Measurements from ENCODE around the gene INVS.
"Not testable (repeated sequence)": the region's sequence is repeated elsewhere in the genome, so short reads cannot be mapped to it uniquely, and the experiment has no call there.

INVS gene

DNA sequence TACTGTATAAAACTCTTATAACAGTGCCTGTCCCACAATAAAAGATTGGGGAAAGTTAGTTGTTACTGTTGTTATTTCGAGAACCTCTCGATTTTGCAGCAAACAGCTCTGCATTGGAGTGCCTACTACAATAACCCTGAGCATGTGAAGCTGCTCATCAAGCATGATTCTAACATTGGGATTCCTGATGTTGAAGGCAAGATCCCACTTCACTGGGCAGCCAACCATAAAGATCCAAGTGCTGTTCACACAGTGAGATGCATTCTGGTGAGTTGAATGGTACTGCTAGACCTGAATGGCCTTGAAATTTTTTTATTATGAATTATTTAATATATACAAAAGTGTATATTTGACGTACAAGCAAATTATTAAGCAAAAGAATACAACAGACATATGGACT lies 130.5 kb downstream of the INVS start:
- Histone ChIP-seq H3K27ac (ENCODE audit: insufficient read depth in 1 of 2, low read depth in 1 of 2, low read length in 2 of 2, poor library complexity in 1 of 2, severe bottlenecking in 2 of 2) (no peak overlapping the region), H3K27me3 (replicated peaks in 2 of 5; ENCODE audit: control insufficient read depth in 4 of 5, insufficient read depth in 5 of 5, low read length in 4 of 5) (no peaks in the 10 kb centered on the region), H3K36me3 (ENCODE audit: control insufficient read depth in 4 of 4, insufficient read depth in 4 of 4, low read length in 3 of 4) (peaks cover 0 to 25% (median 12%) of the 10 kb centered on the region in 4 experiments), H3K4me3 (ENCODE audit: control insufficient read depth in 1 of 7, extremely low read depth in 1 of 7, insufficient read depth in 4 of 7, low read depth in 2 of 7, low read length in 6 of 7) (no peak overlapping the region), H3K9me3 (ENCODE audit: control extremely low read depth in 1 of 5, control insufficient read depth in 4 of 5, insufficient read depth in 2 of 5, low read depth in 1 of 5, low read length in 4 of 5) (peaks cover 0 to 5% (median 0%) of the 10 kb centered on the region in 5 experiments), H3K4me1 (ENCODE audit: control extremely low read depth in 1 of 4, control insufficient read depth in 4 of 4, insufficient read depth in 4 of 4, low read length in 3 of 4) (no peaks in the 10 kb centered on the region)
- no peak for DNase-seq
- POLR2A ChIA-PET = no interaction called here
- CTCF ChIA-PET = interaction anchor here (0.7 kb wide), 1 partner anchor 16 kb away, joined by 3 read pairs; no protein-coding TSS in a partner anchor
- WGBS (ENCODE audit: insufficient coverage) = no CpG with 5 or more reads among the region's 3 CpGs

GRCh38 chr9:100236986-100237385 lies 137.9 kb downstream of the INVS start:
- H3K4me1 ChIP-seq (ENCODE audit: control extremely low read depth in 1 of 4, control insufficient read depth in 4 of 4, insufficient read depth in 4 of 4, low read length in 3 of 4); H3K4me3 ChIP-seq (ENCODE audit: control insufficient read depth in 1 of 7, extremely low read depth in 1 of 7, insufficient read depth in 4 of 7, low read depth in 2 of 7, low read length in 6 of 7); H3K27ac ChIP-seq (ENCODE audit: insufficient read depth in 1 of 2, low read depth in 1 of 2, low read length in 2 of 2, poor library complexity in 1 of 2, severe bottlenecking in 2 of 2); H3K27me3 ChIP-seq (replicated peaks in 2 of 5; ENCODE audit: control insufficient read depth in 4 of 5, insufficient read depth in 5 of 5, low read length in 4 of 5); DNase-seq; POLR2A ChIA-PET: not testable (repeated sequence)
- H3K9me3 ChIP-seq (ENCODE audit: control extremely low read depth in 1 of 5, control insufficient read depth in 4 of 5, insufficient read depth in 2 of 5, low read depth in 1 of 5, low read length in 4 of 5) = peaks cover 0 to 21% (median 7%) of the 10 kb centered on the region in 5 experiments
- CTCF ChIA-PET = interaction anchor here (1.0 to 1.3 kb wide), 2 partner anchors 13 to 18 kb away, joined by 3 to 4 read pairs; no protein-coding TSS in a partner anchor
- H3K36me3 ChIP-seq (ENCODE audit: control insufficient read depth in 4 of 4, insufficient read depth in 4 of 4, low read length in 3 of 4) = peaks cover 7 to 18% (median 12%) of the 10 kb centered on the region in 4 experiments
- WGBS (ENCODE audit: insufficient coverage) = 97% methylated on average over 7 of the region's 7 CpGs

DNA sequence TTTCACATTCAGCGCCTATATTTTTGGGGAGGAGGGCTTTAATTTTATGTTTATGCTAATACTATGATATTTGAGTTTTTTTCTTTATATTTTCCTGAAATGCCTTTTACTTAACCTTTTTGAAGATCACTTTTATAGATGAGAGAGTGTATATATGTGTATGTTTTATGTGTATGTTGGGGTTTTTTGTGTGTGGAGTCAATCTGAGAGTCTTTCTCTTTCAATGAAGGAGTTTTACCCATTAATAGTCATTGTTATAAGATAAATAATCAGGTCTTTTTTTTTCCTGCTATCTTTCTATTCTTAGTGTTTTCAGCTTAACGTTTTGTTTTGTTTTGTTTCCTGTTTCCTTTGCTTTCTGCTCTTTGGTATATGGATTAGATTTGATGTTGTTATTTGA lies 141.5 kb downstream of the INVS start:
- ChIA-PET CTCF (no interaction called here), POLR2A (no interaction called here)
- no peak for DNase-seq
- Histone ChIP-seq H3K27ac (ENCODE audit: insufficient read depth in 1 of 2, low read depth in 1 of 2, low read length in 2 of 2, poor library complexity in 1 of 2, severe bottlenecking in 2 of 2) (no peak overlapping the region), H3K4me3 (ENCODE audit: control insufficient read depth in 1 of 7, extremely low read depth in 1 of 7, insufficient read depth in 4 of 7, low read depth in 2 of 7, low read length in 6 of 7) (no peak overlapping the region), H3K36me3 (ENCODE audit: control insufficient read depth in 4 of 4, insufficient read depth in 4 of 4, low read length in 3 of 4) (peaks cover 10 to 27% (median 18%) of the 10 kb centered on the region in 4 experiments), H3K9me3 (ENCODE audit: control extremely low read depth in 1 of 5, control insufficient read depth in 4 of 5, insufficient read depth in 2 of 5, low read depth in 1 of 5, low read length in 4 of 5) (peaks cover 0 to 13% (median 7%) of the 10 kb centered on the region in 5 experiments), H3K27me3 (replicated peaks in 2 of 5; ENCODE audit: control insufficient read depth in 4 of 5, insufficient read depth in 5 of 5, low read length in 4 of 5) (no peaks in the 10 kb centered on the region), H3K4me1 (ENCODE audit: control extremely low read depth in 1 of 4, control insufficient read depth in 4 of 4, insufficient read depth in 4 of 4, low read length in 3 of 4) (no peaks in the 10 kb centered on the region)
- WGBS (ENCODE audit: insufficient coverage) = no CpG with 5 or more reads among the region's 2 CpGs

GRCh38 chr9:100267211-100267610 lies 168.2 kb downstream of the INVS start:
- no peak overlapping the region for H3K27ac ChIP-seq (ENCODE audit: insufficient read depth in 1 of 2, low read depth in 1 of 2, low read length in 2 of 2, poor library complexity in 1 of 2, severe bottlenecking in 2 of 2)
- WGBS (ENCODE audit: insufficient coverage) = 93% methylated on average over 2 of the region's 3 CpGs
- no peak overlapping the region for H3K4me3 ChIP-seq (ENCODE audit: control insufficient read depth in 1 of 7, extremely low read depth in 1 of 7, insufficient read depth in 4 of 7, low read depth in 2 of 7, low read length in 6 of 7)
- DNase-seq = no peak
- ChIA-PET POLR2A (no interaction called here), CTCF (no interaction called here)
- no peaks in the 10 kb centered on the region for H3K4me1 ChIP-seq (ENCODE audit: control extremely low read depth in 1 of 4, control insufficient read depth in 4 of 4, insufficient read depth in 4 of 4, low read length in 3 of 4)
- no peaks in the 10 kb centered on the region for H3K27me3 ChIP-seq (replicated peaks in 2 of 5; ENCODE audit: control insufficient read depth in 4 of 5, insufficient read depth in 5 of 5, low read length in 4 of 5)
- H3K9me3 ChIP-seq (ENCODE audit: control extremely low read depth in 1 of 5, control insufficient read depth in 4 of 5, insufficient read depth in 2 of 5, low read depth in 1 of 5, low read length in 4 of 5) = no peaks in the 10 kb centered on the region
- H3K36me3 ChIP-seq (ENCODE audit: control insufficient read depth in 4 of 4, insufficient read depth in 4 of 4, low read length in 3 of 4) = peaks cover 0 to 21% (median 13%) of the 10 kb centered on the region in 4 experiments

- H3K4me1 ChIP-seq (ENCODE audit: control extremely low read depth in 1 of 4, control insufficient read depth in 4 of 4, insufficient read depth in 4 of 4, low read length in 3 of 4) = no peaks in the 10 kb centered on the region
- POLR2A ChIA-PET = no interaction called here
- H3K4me3 ChIP-seq (ENCODE audit: control insufficient read depth in 1 of 7, extremely low read depth in 1 of 7, insufficient read depth in 4 of 7, low read depth in 2 of 7, low read length in 6 of 7) = no peak overlapping the region
- no peaks in the 10 kb centered on the region for H3K27me3 ChIP-seq (replicated peaks in 2 of 5; ENCODE audit: control insufficient read depth in 4 of 5, insufficient read depth in 5 of 5, low read length in 4 of 5)
- H3K27ac ChIP-seq (ENCODE audit: insufficient read depth in 1 of 2, low read depth in 1 of 2, low read length in 2 of 2, poor library complexity in 1 of 2, severe bottlenecking in 2 of 2) = no peak overlapping the region
- no peaks in the 10 kb centered on the region for H3K9me3 ChIP-seq (ENCODE audit: control extremely low read depth in 1 of 5, control insufficient read depth in 4 of 5, insufficient read depth in 2 of 5, low read depth in 1 of 5, low read length in 4 of 5)
- WGBS (ENCODE audit: insufficient coverage) = 100% methylated on average over 3 of the region's 4 CpGs
- peaks cover 0 to 28% (median 17%) of the 10 kb centered on the region in 4 experiments for H3K36me3 ChIP-seq (ENCODE audit: control insufficient read depth in 4 of 4, insufficient read depth in 4 of 4, low read length in 3 of 4)
- no peak for DNase-seq
- CTCF ChIA-PET = no interaction called here
Measured at GRCh38 chr9:100268271-100268670, 169.2 kb downstream of the INVS start.

GRCh38 chr9:100269656-100270055 lies 170.6 kb downstream of the INVS start:
- ChIA-PET CTCF (no interaction called here), POLR2A (no interaction called here)
- no peaks in the 10 kb centered on the region for H3K27me3 ChIP-seq (replicated peaks in 2 of 5; ENCODE audit: control insufficient read depth in 4 of 5, insufficient read depth in 5 of 5, low read length in 4 of 5)
- no peaks in the 10 kb centered on the region for H3K9me3 ChIP-seq (ENCODE audit: control extremely low read depth in 1 of 5, control insufficient read depth in 4 of 5, insufficient read depth in 2 of 5, low read depth in 1 of 5, low read length in 4 of 5)
- H3K27ac ChIP-seq (ENCODE audit: insufficient read depth in 1 of 2, low read depth in 1 of 2, low read length in 2 of 2, poor library complexity in 1 of 2, severe bottlenecking in 2 of 2) = no peak overlapping the region
- H3K36me3 ChIP-seq (ENCODE audit: control insufficient read depth in 4 of 4, insufficient read depth in 4 of 4, low read length in 3 of 4) = peaks cover 0 to 26% (median 20%) of the 10 kb centered on the region in 4 experiments
- no peak for DNase-seq
- no peak overlapping the region for H3K4me3 ChIP-seq (ENCODE audit: control insufficient read depth in 1 of 7, extremely low read depth in 1 of 7, insufficient read depth in 4 of 7, low read depth in 2 of 7, low read length in 6 of 7)
- WGBS (ENCODE audit: insufficient coverage) = no CpG with 5 or more reads among the region's 1 CpG
- H3K4me1 ChIP-seq (ENCODE audit: control extremely low read depth in 1 of 4, control insufficient read depth in 4 of 4, insufficient read depth in 4 of 4, low read length in 3 of 4) = no peaks in the 10 kb centered on the region

DNA sequence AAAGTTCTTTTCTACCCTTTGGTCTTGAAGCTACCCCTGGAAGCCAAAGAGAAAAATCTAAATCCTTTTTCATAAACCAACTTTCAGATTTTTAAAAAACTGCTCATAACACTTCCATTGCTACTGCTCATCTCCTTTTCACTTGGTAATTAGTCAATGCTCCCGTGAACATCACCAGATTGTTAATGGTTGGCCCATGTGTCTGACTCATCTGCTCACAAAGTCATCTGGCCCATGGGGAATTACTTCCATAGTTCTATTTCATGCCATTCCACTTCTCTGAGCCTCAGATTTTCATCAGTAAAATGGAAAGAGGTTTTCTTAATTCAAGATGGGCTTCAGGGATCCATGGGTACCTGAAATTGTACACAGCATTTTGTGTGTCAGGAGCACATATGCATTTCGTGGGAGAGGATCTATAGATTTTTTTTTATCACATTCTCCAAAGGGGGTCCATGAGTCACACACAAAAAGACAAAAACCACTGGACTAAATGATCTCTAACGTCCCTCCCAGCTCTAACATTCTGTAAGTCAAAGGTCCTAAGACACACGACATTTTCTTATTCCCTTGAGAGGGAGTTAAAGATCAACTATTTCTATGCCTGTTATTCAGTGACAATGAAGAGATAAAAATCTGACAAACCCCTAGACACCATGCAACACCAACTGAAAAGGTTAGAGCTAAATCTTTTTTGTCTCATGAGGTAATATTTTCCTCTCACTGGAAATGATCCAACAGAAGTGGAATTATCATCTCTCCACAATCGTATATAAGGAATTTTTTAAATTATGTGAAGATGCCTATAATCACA lies 178.3 kb downstream of the INVS start:
- DNase-seq = no peak
- 92% methylated on average over 2 of the region's 5 CpGs for WGBS (ENCODE audit: insufficient coverage)

More for the DNA sequence above, 178.3 kb downstream of the INVS start:
- Histone ChIP-seq H3K4me3 (ENCODE audit: control insufficient read depth in 1 of 7, extremely low read depth in 1 of 7, insufficient read depth in 4 of 7, low read depth in 2 of 7, low read length in 6 of 7) (no peak overlapping the region), H3K27me3 (replicated peaks in 2 of 5; ENCODE audit: control insufficient read depth in 4 of 5, insufficient read depth in 5 of 5, low read length in 4 of 5) (no peaks in the 10 kb centered on the region), H3K36me3 (ENCODE audit: control insufficient read depth in 4 of 4, insufficient read depth in 4 of 4, low read length in 3 of 4) (peaks cover 6 to 27% (median 22%) of the 10 kb centered on the region in 4 experiments), H3K27ac (ENCODE audit: insufficient read depth in 1 of 2, low read depth in 1 of 2, low read length in 2 of 2, poor library complexity in 1 of 2, severe bottlenecking in 2 of 2) (no peak overlapping the region), H3K9me3 (ENCODE audit: control extremely low read depth in 1 of 5, control insufficient read depth in 4 of 5, insufficient read depth in 2 of 5, low read depth in 1 of 5, low read length in 4 of 5) (no peaks in the 10 kb centered on the region), H3K4me1 (ENCODE audit: control extremely low read depth in 1 of 4, control insufficient read depth in 4 of 4, insufficient read depth in 4 of 4, low read length in 3 of 4) (no peaks in the 10 kb centered on the region)
- ChIA-PET POLR2A (no interaction called here), CTCF (no interaction called here)

All from common myeloid progenitor, CD34-positive (primary cell).